Endothelial cell of umbilical vein (primary cell): ENCODE measurements around the gene UBASH3A. TPM values are rescaled to one million over a fixed set of nuclear protein-coding genes. Genes with fewer than 3 reads are reported as not detected.

ENCODE experiments used
- BruUV-seq: library from RNA; stranded (reverse); fragments of 400-500 nt; replicated peaks from 2 replicates; lab custom pipeline; 2021; lab: Mats Ljungman, UMichigan
- CTCF ChIA-PET: fragments of 300-600, 350-600 bp; sonication (Branson Sonifier 250); formaldehyde crosslinking; loops from one replicate; lab custom pipeline; 2021; ENCODE audit warnings: antibody characterized with exemption, inconsistent platforms; lab: Charles Lee
- POLR2A ChIA-PET: fragments of 300-600, 350-600 bp; sonication (Branson Sonifier 250); formaldehyde crosslinking; loops from one replicate; lab custom pipeline; 2021; ENCODE audit warnings: antibody characterized with exemption, inconsistent platforms; lab: Charles Lee
- DNase-seq: peaks from one replicate; pipeline ENCODE4 v3.0.0-alpha.2; 2011; ENCODE audit warnings: low read depth, low spot score
- FAIRE-seq: peaks from 2 replicates; lab custom pipeline; 2011; peaks lifted over from hg19 to GRCh38; lab: Jason Lieb, UNC
- H2AFZ ChIP-seq: 2 replicates; pipeline ENCODE4 v1.6.0; 2012; ENCODE audit warnings: low read depth, low read length, control low read depth, inconsistent platforms
- H3K27ac ChIP-seq: 2 replicates; pipeline ENCODE4 v1.5.1; 2011; ENCODE audit warnings: low read depth, mild to moderate bottlenecking, control low read depth, low read length, moderate library complexity; ENCODE audit not compliant: insufficient read depth
- H3K27me3 ChIP-seq, 2 experiments: 2 replicates each; pipeline versions ENCODE4 v1.6.0 to v1.6.1; 2011; ENCODE audit warnings: low read length in 2 of 2, mixed read lengths in 1 of 2; ENCODE audit not compliant: control insufficient read depth in 2 of 2, insufficient read depth in 2 of 2
- H3K36me3 ChIP-seq, 2 experiments: 2 replicates in 1 of 2; 3 replicates in 1 of 2; pipeline ENCODE4 v1.5.1; 2011; ENCODE audit warnings: low read length in 2 of 2, mild to moderate bottlenecking in 1 of 2, moderate library complexity in 1 of 2; ENCODE audit not compliant: control insufficient read depth in 2 of 2, insufficient read depth in 2 of 2; ENCODE audit errors: extremely low read depth in 1 of 2
- H3K4me1 ChIP-seq: 3 replicates; pipeline ENCODE4 v1.5.1; 2011; ENCODE audit warnings: mild to moderate bottlenecking, low read length; ENCODE audit not compliant: control insufficient read depth, insufficient read depth; ENCODE audit errors: extremely low read depth
- H3K4me2 ChIP-seq: 2 replicates; pipeline ENCODE4 v1.6.1; 2011; ENCODE audit warnings: low read length, control low read depth, mixed read lengths; ENCODE audit not compliant: insufficient read depth
- H3K4me3 ChIP-seq, 3 experiments: fragments of 200-600 bp in 1 of 3; sonication (generic), shearing (Covaris generic) in 1 of 3; replicated peaks in 1 of 3; 2 replicates each; pipeline ENCODE4 v1.5.1; 2011 to 2016; ENCODE audit warnings: control low read depth in 3 of 3, low read length in 3 of 3, mild to moderate bottlenecking in 2 of 3, inconsistent platforms in 1 of 3, low read depth in 1 of 3, moderate library complexity in 1 of 3; ENCODE audit not compliant: insufficient read depth in 1 of 3
- H3K79me2 ChIP-seq: 2 replicates; pipeline ENCODE4 v1.6.0; 2012; ENCODE audit warnings: low read length, inconsistent platforms; ENCODE audit not compliant: control insufficient read depth, insufficient read depth
- H3K9ac ChIP-seq: replicated peaks from 2 replicates; pipeline ENCODE3; 2011; ENCODE audit warnings: low read length, control low read depth; ENCODE audit not compliant: insufficient read depth; ENCODE audit errors: extremely low read depth
- H3K9me1 ChIP-seq: replicated peaks from 3 replicates; pipeline ENCODE4 v1.6.0; 2011; ENCODE audit warnings: mild to moderate bottlenecking, low read length; ENCODE audit not compliant: control insufficient read depth, insufficient read depth; ENCODE audit errors: extremely low read depth
- H3K9me3 ChIP-seq: replicated peaks from 2 replicates; pipeline ENCODE4 v1.5.1; 2012; ENCODE audit warnings: low read length, inconsistent platforms; ENCODE audit not compliant: control insufficient read depth, insufficient read depth
- H4K20me1 ChIP-seq: replicated peaks from 2 replicates; pipeline ENCODE3; 2011; ENCODE audit warnings: mild to moderate bottlenecking, low read length; ENCODE audit not compliant: control insufficient read depth, insufficient read depth; ENCODE audit errors: extremely low read depth
- CTCF ChIP-seq, 2 donors: IDR thresholded peaks; 1 replicate in 1 of 2; 2 replicates in 1 of 2; pipeline ENCODE4 v1.5.1; 2011; ENCODE audit warnings: low read length in 2 of 2, mild to moderate bottlenecking in 2 of 2, moderate library complexity in 2 of 2, control low read depth in 1 of 2, inconsistent platforms in 1 of 2, low read depth in 1 of 2; ENCODE audit not compliant: insufficient read depth in 1 of 2; ENCODE audit errors: extremely low read depth in 1 of 2
- EZH2 ChIP-seq: IDR thresholded peaks from 2 replicates; pipeline ENCODE4 v1.6.1; 2012; ENCODE audit warnings: borderline replicate concordance, low read depth, mild to moderate bottlenecking, moderate library complexity, low read length, inconsistent platforms; ENCODE audit not compliant: severe bottlenecking
- MAX ChIP-seq: IDR thresholded peaks from 2 replicates; pipeline ENCODE4 v1.6.1; 2011; ENCODE audit not compliant: insufficient read depth, insufficient read length
- MYC ChIP-seq: IDR thresholded peaks from one replicate; pipeline ENCODE4 v1.6.1; 2011; ENCODE audit warnings: mild to moderate bottlenecking, low read depth, low read length
- POLR2A ChIP-seq: IDR thresholded peaks from 2 replicates; pipeline ENCODE4 v1.6.1; 2012; ENCODE audit warnings: low read depth, mild to moderate bottlenecking, control low read depth, low read length
- POLR2AphosphoS5 ChIP-seq: IDR thresholded peaks from 2 replicates; pipeline ENCODE4 v1.6.1; 2012; ENCODE audit warnings: low read depth, mild to moderate bottlenecking, control low read depth, low read length, moderate library complexity; ENCODE audit not compliant: insufficient read depth
- dilution Hi-C: fragments of 300-500 bp; cut with MboI; formaldehyde crosslinking; loops from one replicate; pipeline ENCODE4 v1.15.0; 2019; ENCODE audit warnings: low sequenced_read_pairs; ENCODE audit not compliant: extremely low pct_ligation_motif_present
- intact Hi-C: fragments of 100-400 bp; cut with micrococcal nuclease; formaldehyde crosslinking; loops from one replicate; pipeline ENCODE4 v1.10.0; 2022
- polyA plus RNA-seq, 4 experiments: library from polyadenylated mRNA; depleted of rRNA in 3 of 4; stranded (reverse) in 3 of 4; unstranded in 1 of 4; fragments of >200 nt; gene quantifications; 2 replicates each; pipeline versions ENCODE4 v1.2.1 to v1.2.3, GENCODE V29; 2011 to 2012; ENCODE audit warnings: missing spikeins in 1 of 4
- total RNA-seq: library from RNA; stranded (reverse); gene quantifications from 2 replicates; pipeline ENCODE4 v1.2.3, GENCODE V29; 2021

UBASH3A gene
- total and polyA plus RNA-seq, 2 donors (not counting 3 experiments of a cell fraction or from before 2014, with no cell fraction given) = not detected

- no TSS peak for BruUV-seq
- peaks cover 0 to 5% of the 10 kb centered on the region in 2 experiments for H3K27me3 ChIP-seq
- H3K79me2 ChIP-seq = no peaks in the 10 kb centered on the region
- no peaks in the 10 kb centered on the region for H3K36me3 ChIP-seq
- H4K20me1 ChIP-seq = no peaks in the 10 kb centered on the region
- H2AFZ ChIP-seq = no peak overlapping the region
- peaks cover 12% of the 10 kb centered on the region for H3K4me1 ChIP-seq
- TF ChIP-seq CTCF (IDR thresholded peaks at IDR 0.05; ENCODE audit: extremely low read depth in 1 of 2, insufficient read depth in 1 of 2, low read depth in 1 of 2, low read length in 2 of 2) (no peak), MYC (no peak), MAX (no peak), POLR2AphosphoS5 (no peak), EZH2 (no peak), POLR2A (no peak)
- ChIA-PET CTCF (no interaction called here), POLR2A (no interaction called here)
- no peak for DNase-seq
- H3K9me1 ChIP-seq = no peaks in the 10 kb centered on the region
- no peaks in the 10 kb centered on the region for H3K9me3 ChIP-seq
- no peak for FAIRE-seq
- dilution Hi-C loops = no loop called here
- H3K27ac ChIP-seq = no peak overlapping the region
- no peak overlapping the region for H3K9ac ChIP-seq
- intact Hi-C loops = no loop called here
- H3K4me2 ChIP-seq = no peak overlapping the region
- no peak overlapping the region for H3K4me3 ChIP-seq
Measured at GRCh38 chr21:42475036-42475435, 71.3 kb downstream of the UBASH3A start.
